ENCODE results near the gene BDH1. TPM values are rescaled to one million over a fixed set of nuclear protein-coding genes. Genes with fewer than 3 reads are reported as not detected.
A peak's percentile ranks its signal among the peaks of the same experiment; 100 is the strongest.

The BDH1 gene
- polyA plus RNA-seq, 1 of the 3 experiments (the other 2 are of a cell fraction), result 19.8 TPM

DNA sequence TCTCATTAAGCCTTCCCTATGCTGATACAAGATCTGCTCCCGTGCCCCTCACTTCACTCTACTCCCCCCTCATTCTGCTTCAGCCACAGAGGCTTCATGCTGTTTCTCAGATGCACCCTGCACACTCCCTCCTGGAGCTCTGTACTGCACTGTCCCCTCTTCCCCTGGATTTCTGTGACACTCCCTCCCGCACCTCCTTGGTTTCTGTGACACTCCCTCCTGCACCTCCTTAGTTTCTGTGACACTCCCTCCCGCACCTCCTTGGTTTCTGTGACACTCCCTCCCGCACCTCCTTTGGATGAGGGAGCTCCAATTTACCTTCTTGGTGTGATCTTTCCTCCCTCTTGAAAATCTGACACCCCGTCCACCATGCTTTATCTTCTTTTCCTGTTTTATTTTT lies 28.2 kb downstream of the BDH1 start:
- no peaks in the 10 kb centered on the region for H3K9me3 ChIP-seq
- no peak for TF ChIP-seq FOXM1 (IDR thresholded peaks at IDR 0.05; ENCODE audit: low read depth)
- no peak for TF ChIP-seq EP300 (IDR thresholded peaks at IDR 0.05; ENCODE audit: borderline replicate concordance in 1 of 2, low read depth in 1 of 2, low read length in 1 of 2)
- TF ChIP-seq, protein P1, sequence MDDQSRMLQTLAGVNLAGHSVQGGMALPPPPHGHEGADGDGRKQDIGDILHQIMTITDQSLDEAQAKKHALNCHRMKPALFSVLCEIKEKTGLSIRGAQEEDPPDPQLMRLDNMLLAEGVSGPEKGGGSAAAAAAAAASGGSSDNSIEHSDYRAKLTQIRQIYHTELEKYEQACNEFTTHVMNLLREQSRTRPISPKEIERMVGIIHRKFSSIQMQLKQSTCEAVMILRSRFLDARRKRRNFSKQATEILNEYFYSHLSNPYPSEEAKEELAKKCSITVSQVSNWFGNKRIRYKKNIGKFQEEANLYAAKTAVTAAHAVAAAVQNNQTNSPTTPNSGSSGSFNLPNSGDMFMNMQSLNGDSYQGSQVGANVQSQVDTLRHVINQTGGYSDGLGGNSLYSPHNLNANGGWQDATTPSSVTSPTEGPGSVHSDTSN (IDR thresholded peaks at IDR 0.05), result no peak
- TF ChIP-seq MEF2A (IDR thresholded peaks at IDR 0.05; ENCODE audit: borderline replicate concordance, low read depth), result no peak
- TF ChIP-seq JUND (IDR thresholded peaks at IDR 0.05), result no peak
- TF ChIP-seq TEAD4 (IDR thresholded peaks at IDR 0.05; ENCODE audit: borderline replicate concordance, insufficient read depth), result no peak
- no peak for TF ChIP-seq SMC3 (IDR thresholded peaks at IDR 0.05; ENCODE audit: low read depth, low read length)
- TF ChIP-seq RAD21 (IDR thresholded peaks at IDR 0.05; ENCODE audit: low read length), result no peak
- TF ChIP-seq FOXJ3 (CRISPR knock-in tag; IDR thresholded peaks at IDR 0.05), result no peak
- no peak for TF ChIP-seq ELF1 (IDR thresholded peaks at IDR 0.05)
- TF ChIP-seq RXRA (IDR thresholded peaks at IDR 0.05; ENCODE audit: borderline replicate concordance, low read depth), result no peak
- no peak for TF ChIP-seq GABPA (IDR thresholded peaks at IDR 0.05; ENCODE audit: low read depth)
- no peak for TF ChIP-seq REST (IDR thresholded peaks at IDR 0.05; ENCODE audit: low read depth, low read length)
- no peak for TF ChIP-seq RCOR1 (IDR thresholded peaks at IDR 0.05; ENCODE audit: low read length)
- no peak overlapping the region for H2AFZ ChIP-seq (ENCODE audit: low read depth)
- 91% methylated on average over 5 of the region's 5 CpGs for WGBS (ENCODE audit: low lambda C conversion rate)
- H3F3A ChIP-seq (replicated peaks; ENCODE audit: insufficient read depth), result no peaks in the 10 kb centered on the region
- no peaks in the 10 kb centered on the region for H4K20me1 ChIP-seq (ENCODE audit: insufficient read depth)
- H3K9me2 ChIP-seq, result no peaks in the 10 kb centered on the region
- H3K36me3 ChIP-seq (replicated peaks in 1 of 2; ENCODE audit: control insufficient read depth in 1 of 2, insufficient read depth in 2 of 2, low read length in 1 of 2), result no peaks in the 10 kb centered on the region
- POLR2A ChIA-PET, result interaction anchor here (1.0 to 1.3 kb wide), 2 partner anchors 21 to 72 kb away, joined by 3 to 5 read pairs; no protein-coding TSS in a partner anchor
- H3K9ac ChIP-seq, result no peak overlapping the region
- H3K4me2 ChIP-seq, result no peak overlapping the region
- H3K27me3 ChIP-seq (ENCODE audit: insufficient read depth), result no peaks in the 10 kb centered on the region
- no peaks in the 10 kb centered on the region for H3K79me2 ChIP-seq (ENCODE audit: insufficient read depth)
- H3K27ac ChIP-seq (ENCODE audit: low read depth in 2 of 2, low read length in 1 of 2), result peak overlapping the region in 1 of 2 experiments; percentile 4; a peak in 1 of 4 replicates
- CTCF ChIA-PET, result interaction anchor here (0.6 to 2.9 kb wide), 10 partner anchors 15 to 304 kb away, joined by 3 to 14 read pairs (median 3); partner anchors contain the start of gene BDH1
- H3K4me3 ChIP-seq (ENCODE audit: low read depth in 2 of 2, low read length in 1 of 2), result no peak overlapping the region
- no peak for DNase-seq
- peaks cover 0 to 30% of the 10 kb centered on the region in 2 experiments; a peak in 2 of 4 replicates for H3K4me1 ChIP-seq (ENCODE audit: control insufficient read depth in 1 of 2, insufficient read depth in 2 of 2, low read depth in 1 of 2, low read length in 1 of 2)

- H3K27me3 ChIP-seq (ENCODE audit: insufficient read depth), result no peaks in the 10 kb centered on the region
- H2AFZ ChIP-seq (ENCODE audit: low read depth), result no peak overlapping the region
- H3K27ac ChIP-seq (ENCODE audit: low read depth in 2 of 2, low read length in 1 of 2), result no peak overlapping the region
- H3K4me1 ChIP-seq (ENCODE audit: control insufficient read depth in 1 of 2, insufficient read depth in 2 of 2, low read depth in 1 of 2, low read length in 1 of 2), result peaks cover 4 to 49% of the 10 kb centered on the region in 2 experiments; a peak in 3 of 4 replicates
- 81% methylated on average over 5 of the region's 5 CpGs for WGBS (ENCODE audit: low lambda C conversion rate)
- H3K79me2 ChIP-seq (ENCODE audit: insufficient read depth), result no peaks in the 10 kb centered on the region
- H3F3A ChIP-seq (replicated peaks; ENCODE audit: insufficient read depth), result no peaks in the 10 kb centered on the region
- H3K4me3 ChIP-seq (ENCODE audit: low read depth in 2 of 2, low read length in 1 of 2), result no peak overlapping the region
- H3K4me2 ChIP-seq, result no peak overlapping the region
- no peak for DNase-seq
- ChIA-PET POLR2A (interaction anchor here (0.7 kb wide), 1 partner anchor 16 kb away, joined by 3 read pairs; no protein-coding TSS in a partner anchor), CTCF (interaction anchor here (0.6 to 2.9 kb wide), 9 partner anchors 15 to 547 kb away, joined by 3 to 14 read pairs (median 3); no protein-coding TSS in a partner anchor)
- H3K9ac ChIP-seq, result no peak overlapping the region
- no peaks in the 10 kb centered on the region for H4K20me1 ChIP-seq (ENCODE audit: insufficient read depth)
- H3K9me2 ChIP-seq, result no peaks in the 10 kb centered on the region
- TF ChIP-seq CTCF (IDR thresholded peaks at IDR 0.05), result peak; percentile 44
- peak; percentile 29 for TF ChIP-seq SMC3 (IDR thresholded peaks at IDR 0.05; ENCODE audit: low read depth, low read length)
- TF ChIP-seq NFIC (IDR thresholded peaks at IDR 0.05; ENCODE audit: borderline replicate concordance), result no peak
- peak; percentile 49 for TF ChIP-seq RAD21 (IDR thresholded peaks at IDR 0.05; ENCODE audit: low read length)
- no peak for TF ChIP-seq FOSL2 (IDR thresholded peaks at IDR 0.05; ENCODE audit: borderline replicate concordance, low read depth)
- no peaks in the 10 kb centered on the region for H3K9me3 ChIP-seq
- no peaks in the 10 kb centered on the region for H3K36me3 ChIP-seq (replicated peaks in 1 of 2; ENCODE audit: control insufficient read depth in 1 of 2, insufficient read depth in 2 of 2, low read length in 1 of 2)
These were observed 30.1 kb downstream of the BDH1 start for GRCh38 chr3:197525706-197526105.

All from SK-N-SH (cell line).